Gastrocnemius medialis (tissue), 4 donors: ENCODE results near the gene PCNX3. TPM values are rescaled to one million over a fixed set of nuclear protein-coding genes. Genes with fewer than 3 reads are reported as not detected.

Experiments
- ATAC-seq, 2 donors: fragments of 150-250 bp; one replicate each; pipeline ENCODE4 v1.9.1; 2016
- DNase-seq, 2 donors: peaks; one replicate each; pipeline ENCODE4 v3.0.0-alpha.2; 2019
- H3K27ac ChIP-seq, 4 donors: fragments of 200-600 bp; sonication (generic); 1 replicate in 1 of 4; 2 replicates in 3 of 4; pipeline ENCODE4 v1.5.1; 2016 to 2018; ENCODE audit warnings: mild to moderate bottlenecking in 2 of 4, moderate library complexity in 1 of 4
- H3K27me3 ChIP-seq, 3 donors: fragments of 200-600 bp; sonication (generic) in 2 of 3; 1 replicate in 1 of 3; 2 replicates in 2 of 3; pipeline versions ENCODE4 v1.5.1 to v1.6.0; 2016 to 2019; ENCODE audit warnings: mild to moderate bottlenecking in 1 of 3, moderate library complexity in 1 of 3
- H3K36me3 ChIP-seq, 2 donors: fragments of 200-600 bp; sonication (generic) in 1 of 2; one replicate each; pipeline ENCODE4 v1.5.1; 2017 to 2018
- H3K4me1 ChIP-seq, 2 donors: fragments of 200-600 bp; sonication (generic) in 1 of 2; one replicate each; pipeline ENCODE4 v1.5.1; 2016 to 2017; ENCODE audit warnings: mild to moderate bottlenecking in 2 of 2
- H3K4me3 ChIP-seq, 4 donors: fragments of 200-600 bp; sonication (generic) in 3 of 4; 1 replicate in 1 of 4; 2 replicates in 3 of 4; pipeline ENCODE4 v1.5.1; 2016 to 2019; ENCODE audit warnings: mild to moderate bottlenecking in 2 of 4
- H3K9me3 ChIP-seq, 3 donors: fragments of 200-600 bp; sonication (generic) in 2 of 3; 1 replicate in 1 of 3; 2 replicates in 2 of 3; pipeline ENCODE4 v1.5.1; 2016 to 2019
- CTCF ChIP-seq, 5 experiments: fragments of 450-650 bp in 3 of 5; fragments of 200-600 bp in 2 of 5; sonication (generic) in 2 of 5; IDR thresholded peaks in 4 of 5; conservative IDR thresholded peaks in 1 of 5; 1 replicate in 4 of 5; 2 replicates in 1 of 5; pipeline ENCODE4 v1.5.1; 2016 to 2019; ENCODE audit warnings: antibody characterized with exemption in 5 of 5, mild to moderate bottlenecking in 3 of 5, moderate library complexity in 3 of 5
- POLR2A ChIP-seq, 2 donors: fragments of 450-650 bp; IDR thresholded peaks; one replicate each; pipeline ENCODE4 v1.6.1; 2017; ENCODE audit warnings: antibody characterized with exemption in 2 of 2, mild to moderate bottlenecking in 2 of 2, moderate library complexity in 2 of 2
- in situ Hi-C, 4 donors: fragments of 200-750 bp; cut with MboI; loops; one replicate each; pipeline versions ENCODE4 v1.15.0 to v1.8.0; 2017; ENCODE audit warnings: low sequenced_read_pairs in 4 of 4
- intact Hi-C: fragments of 100-400 bp; cut with DNase I; formaldehyde crosslinking; loops from one replicate; pipeline ENCODE4 v1.15.1; 2023; ENCODE audit warnings: low total_unique reads
- total RNA-seq, 4 donors: library from RNA; depleted of rRNA; stranded (reverse); fragments of >200 nt; gene quantifications; one replicate each; pipeline versions ENCODE4 v1.1.0 to v1.2.3, GENCODE V29; 2016

Gene PCNX3
- total RNA-seq, 4 donors from 2014 or later, result 7.6 to 15.6 (median 13.1) TPM

GRCh38 chr11:65577756-65578109 is 37.8 kb upstream of the PCNX3 start:
- peak overlapping the region; percentile 100 for H3K27ac ChIP-seq
- DNase-seq, result peak in 1 of 2 donors; percentile 58
- peaks cover 55 to 64% of the 10 kb centered on the region in 2 donors for H3K4me1 ChIP-seq
- in situ Hi-C loops (no loop called here), intact Hi-C loops (loop anchor here (1.0 to 5.0 kb wide), 2 partner anchors 10 to 720 kb away; no protein-coding TSS in a partner anchor)
- H3K36me3 ChIP-seq, result peaks cover 0 to 33% of the 10 kb centered on the region in 2 donors
- no peak for TF ChIP-seq CTCF (IDR thresholded peaks at IDR 0.05 in 4 of 5, conservative IDR thresholded peaks at IDR 0.05 in 1 of 5)
- peak in 1 of 2 donors; percentile 43 for TF ChIP-seq POLR2A (IDR thresholded peaks at IDR 0.05)
- H3K4me3 ChIP-seq, result peak overlapping the region; percentile 65 to 97 (median 80)
- no peaks in the 10 kb centered on the region for H3K9me3 ChIP-seq
- peak; percentile 15 to 19 for ATAC-seq
- no peaks in the 10 kb centered on the region for H3K27me3 ChIP-seq

GRCh38 chr11:65578134-65578533 is 37.4 kb upstream of the PCNX3 start:
- H3K27ac ChIP-seq, result peak overlapping the region; percentile 100
- intact Hi-C loops (loop anchor here (5.0 kb wide), 1 partner anchor 721 kb away; no protein-coding TSS in a partner anchor), in situ Hi-C loops (no loop called here)
- peaks cover 0 to 33% of the 10 kb centered on the region in 2 donors for H3K36me3 ChIP-seq
- no peak for TF ChIP-seq CTCF (IDR thresholded peaks at IDR 0.05 in 4 of 5, conservative IDR thresholded peaks at IDR 0.05 in 1 of 5)
- no peak for TF ChIP-seq POLR2A (IDR thresholded peaks at IDR 0.05)
- H3K9me3 ChIP-seq, result no peaks in the 10 kb centered on the region
- peaks cover 52 to 61% of the 10 kb centered on the region in 2 donors for H3K4me1 ChIP-seq
- DNase-seq (no peak), ATAC-seq (no peak)
- H3K4me3 ChIP-seq, result peak overlapping the region; percentile 65 to 97 (median 80)
- no peaks in the 10 kb centered on the region for H3K27me3 ChIP-seq

- Histone ChIP-seq H3K4me1 (peaks cover 47 to 55% of the 10 kb centered on the region in 2 donors), H3K4me3 (peak overlapping the region in 2 of 4 donors; percentile 65 to 84), H3K27me3 (no peaks in the 10 kb centered on the region), H3K27ac (peak overlapping the region; percentile 100), H3K36me3 (peaks cover 0 to 37% of the 10 kb centered on the region in 2 donors), H3K9me3 (no peaks in the 10 kb centered on the region)
- in situ Hi-C loops (no loop called here), intact Hi-C loops (loop anchor here (5.0 kb wide), 1 partner anchor 721 kb away; no protein-coding TSS in a partner anchor)
- no peak for DNase-seq
- TF ChIP-seq CTCF (IDR thresholded peaks at IDR 0.05 in 4 of 5, conservative IDR thresholded peaks at IDR 0.05 in 1 of 5) (no peak), POLR2A (IDR thresholded peaks at IDR 0.05) (peak in 1 of 2 donors; percentile 21)
- ATAC-seq, result no peak
Measured at GRCh38 chr11:65578667-65579066, 36.9 kb upstream of the PCNX3 start.

- H3K4me1 ChIP-seq, result peaks cover 49 to 55% of the 10 kb centered on the region in 2 donors
- TF ChIP-seq POLR2A (IDR thresholded peaks at IDR 0.05) (no peak), CTCF (IDR thresholded peaks at IDR 0.05 in 4 of 5, conservative IDR thresholded peaks at IDR 0.05 in 1 of 5) (no peak)
- no peaks in the 10 kb centered on the region for H3K9me3 ChIP-seq
- in situ Hi-C loops (no loop called here), intact Hi-C loops (loop anchor here (5.0 kb wide), 1 partner anchor 722 kb away; no protein-coding TSS in a partner anchor)
- H3K36me3 ChIP-seq, result peaks cover 0 to 44% of the 10 kb centered on the region in 2 donors
- H3K27me3 ChIP-seq, result no peaks in the 10 kb centered on the region
- H3K27ac ChIP-seq, result peak overlapping the region; percentile 100
- peak in 1 of 2 donors; percentile 64 for DNase-seq
- H3K4me3 ChIP-seq, result no peak overlapping the region
- ATAC-seq, result no peak
Measured at GRCh38 chr11:65579291-65579690, 36.3 kb upstream of the PCNX3 start.
